8988T (cell line): Measurements from ENCODE around the gene C16orf87.
A peak's percentile ranks its signal among the peaks of the same experiment; 100 is the strongest.
"Not testable (repeated sequence)": the region's sequence is repeated elsewhere in the genome, so short reads cannot be mapped to it uniquely, and the experiment has no call there.

Experiments
- DNase-seq: peaks from one replicate; pipeline ENCODE4 v3.0.0; 2011

The C16orf87 gene, protein sequence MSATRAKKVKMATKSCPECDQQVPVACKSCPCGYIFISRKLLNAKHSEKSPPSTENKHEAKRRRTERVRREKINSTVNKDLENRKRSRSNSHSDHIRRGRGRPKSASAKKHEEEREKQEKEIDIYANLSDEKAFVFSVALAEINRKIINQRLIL

DNA sequence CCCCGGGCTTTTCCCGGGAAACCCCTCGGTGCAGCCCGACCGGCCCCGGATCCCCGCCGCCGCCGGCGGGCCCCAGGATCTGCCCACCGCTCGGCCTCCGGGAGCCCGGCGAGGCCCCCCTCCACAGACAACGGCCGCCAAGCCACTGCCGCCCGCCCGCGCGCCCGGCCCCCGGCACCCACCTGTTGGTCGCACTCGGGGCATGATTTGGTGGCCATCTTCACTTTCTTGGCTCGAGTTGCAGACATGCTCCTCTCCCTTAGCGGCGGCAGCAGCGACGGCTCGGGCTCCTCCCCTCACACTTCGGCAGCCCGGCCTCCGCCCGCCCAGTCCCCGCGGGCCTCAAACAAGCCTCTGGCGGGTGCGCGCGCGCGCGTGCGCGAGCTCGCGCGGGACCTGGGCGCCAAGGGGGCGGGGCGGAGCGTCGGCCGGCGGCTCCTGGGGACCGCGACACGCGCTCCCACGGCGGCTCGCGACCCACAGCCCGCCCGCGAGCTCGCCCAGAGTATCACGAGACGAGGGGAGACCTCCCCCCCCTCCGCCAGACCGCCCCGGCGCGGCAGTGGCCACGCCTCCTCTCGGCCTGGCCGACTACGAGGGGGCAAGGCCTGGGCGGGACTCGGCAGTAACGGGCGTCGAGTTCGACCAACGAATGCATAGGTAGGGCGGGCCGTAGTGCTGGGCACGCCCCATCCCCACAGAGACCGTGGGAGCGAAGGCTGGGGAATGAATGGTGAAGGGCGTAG lies at the start of gene C16orf87:
TSS of gene C16orf87 (minus strand) at position 279 of the 746 bp plus-strand sequence. CDS start at position 248, 31 bp downstream.
- peak; percentile 96 for DNase-seq

DNA sequence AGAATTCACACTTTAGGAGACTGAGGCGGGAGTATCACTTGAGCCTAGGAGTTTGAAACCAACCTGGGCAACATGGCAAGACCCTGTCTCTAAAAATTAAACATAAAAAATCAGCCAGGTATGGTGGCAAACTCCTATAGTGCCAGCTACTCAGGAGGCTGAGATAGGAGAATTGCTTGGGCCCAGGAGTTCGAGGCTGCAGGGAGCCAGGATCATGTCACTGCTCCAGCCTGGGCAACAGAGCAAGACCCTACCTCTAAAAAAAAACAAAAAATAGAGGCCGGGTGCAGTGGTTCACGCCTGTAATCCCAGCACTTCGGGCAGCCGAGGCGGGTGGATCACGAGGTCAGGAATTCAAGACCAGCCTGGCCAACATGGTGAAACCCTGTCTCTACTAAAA lies 44.3 kb upstream of the C16orf87 start:
- no peak for DNase-seq

DNA sequence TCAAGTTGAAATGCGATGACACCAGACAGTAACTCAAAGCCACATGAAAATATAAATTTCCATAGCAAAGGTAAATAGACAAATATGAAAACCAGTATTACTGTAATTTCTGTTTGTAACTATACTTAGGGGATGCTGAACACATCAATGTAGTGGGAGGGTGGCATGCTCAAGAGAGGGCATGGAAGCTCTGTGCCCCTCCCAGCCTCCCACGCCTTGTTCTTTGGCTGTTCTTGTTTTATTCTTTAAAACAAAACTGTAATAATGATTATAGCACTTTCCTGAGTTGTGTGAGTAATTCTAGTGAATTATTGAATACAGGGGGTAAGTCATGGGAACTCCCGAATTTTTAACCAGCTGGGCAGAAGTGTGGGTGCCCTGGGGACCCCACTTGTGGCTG lies 42.2 kb upstream of the C16orf87 start:
- no peak for DNase-seq

DNA sequence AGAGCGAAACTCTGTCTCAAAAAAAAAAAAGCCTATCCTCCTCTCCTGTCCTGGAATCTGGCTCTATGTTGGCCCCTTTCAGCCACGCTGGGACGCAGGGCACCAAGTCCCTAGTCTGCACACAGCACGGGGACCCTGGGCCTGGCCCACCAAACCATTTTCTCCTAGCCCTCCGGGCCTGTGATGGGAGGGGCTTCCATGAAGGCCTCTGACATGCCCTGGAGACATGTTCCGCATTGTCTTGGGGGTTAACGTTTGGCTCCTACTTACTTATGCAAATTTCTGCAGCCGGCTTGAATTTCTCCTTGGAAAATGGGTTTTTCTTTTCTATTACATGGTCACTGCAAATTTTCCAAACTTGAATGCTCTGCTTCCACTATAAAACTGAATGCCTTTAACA lies 40.6 kb upstream of the C16orf87 start:
- no peak for DNase-seq

DNA sequence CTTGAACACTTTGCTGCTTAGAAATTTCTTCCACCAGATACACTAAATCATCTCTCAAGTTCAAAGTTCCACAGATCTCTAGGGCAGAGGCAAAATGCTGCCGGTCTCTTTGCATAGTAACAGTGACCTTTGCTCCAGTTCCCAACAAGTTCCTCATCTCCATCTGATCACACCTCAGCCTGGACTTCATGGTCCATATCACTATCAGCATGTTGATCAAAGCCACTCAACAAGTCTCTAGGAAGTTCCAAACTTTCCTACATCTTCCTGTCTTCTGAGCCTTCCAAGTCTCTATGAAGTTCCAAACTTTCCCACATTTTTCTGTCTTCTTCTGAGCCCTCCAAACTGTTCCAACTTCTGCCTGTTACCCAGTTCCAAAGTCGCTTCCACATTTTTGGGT lies 37.9 kb upstream of the C16orf87 start:
- not testable (repeated sequence) for DNase-seq

DNA sequence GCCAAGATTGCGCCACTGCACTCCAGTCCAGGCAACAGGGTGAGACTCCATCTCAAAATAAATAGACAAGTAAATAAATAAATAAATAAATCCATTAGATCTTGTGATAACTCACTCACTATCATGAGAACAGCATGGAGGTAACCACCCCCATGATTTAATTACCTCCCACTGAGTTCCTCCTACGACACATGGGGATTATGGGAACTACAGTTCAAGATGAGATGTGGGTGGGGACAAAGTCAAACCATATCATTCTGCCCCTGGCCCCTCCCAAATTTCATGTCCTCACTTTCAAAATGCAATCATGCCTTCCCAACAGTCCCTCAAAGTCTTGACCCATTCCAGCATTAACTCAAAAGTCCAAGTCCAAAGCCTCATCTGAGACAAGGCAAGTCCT lies 36.5 kb upstream of the C16orf87 start:
- DNase-seq, result not testable (repeated sequence)

DNA sequence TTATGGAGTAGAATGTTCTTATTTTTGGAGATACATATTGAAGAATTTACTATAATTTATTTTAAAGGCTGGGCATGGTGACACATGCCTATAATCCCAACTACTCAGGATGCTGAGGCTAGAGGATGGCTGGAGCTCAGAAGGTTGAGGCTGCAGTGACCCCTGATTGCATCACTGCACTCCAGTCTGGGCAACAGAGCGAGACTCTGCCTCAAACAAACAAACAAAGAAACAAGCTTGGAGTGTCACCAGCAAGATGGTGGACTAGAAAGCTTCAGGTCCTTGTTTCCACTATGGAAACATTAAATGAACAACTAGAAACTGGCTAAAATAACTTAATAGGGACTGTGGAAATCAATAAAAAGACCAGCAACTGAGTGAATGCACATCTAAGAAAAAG lies 35.3 kb upstream of the C16orf87 start:
- no peak for DNase-seq

DNA sequence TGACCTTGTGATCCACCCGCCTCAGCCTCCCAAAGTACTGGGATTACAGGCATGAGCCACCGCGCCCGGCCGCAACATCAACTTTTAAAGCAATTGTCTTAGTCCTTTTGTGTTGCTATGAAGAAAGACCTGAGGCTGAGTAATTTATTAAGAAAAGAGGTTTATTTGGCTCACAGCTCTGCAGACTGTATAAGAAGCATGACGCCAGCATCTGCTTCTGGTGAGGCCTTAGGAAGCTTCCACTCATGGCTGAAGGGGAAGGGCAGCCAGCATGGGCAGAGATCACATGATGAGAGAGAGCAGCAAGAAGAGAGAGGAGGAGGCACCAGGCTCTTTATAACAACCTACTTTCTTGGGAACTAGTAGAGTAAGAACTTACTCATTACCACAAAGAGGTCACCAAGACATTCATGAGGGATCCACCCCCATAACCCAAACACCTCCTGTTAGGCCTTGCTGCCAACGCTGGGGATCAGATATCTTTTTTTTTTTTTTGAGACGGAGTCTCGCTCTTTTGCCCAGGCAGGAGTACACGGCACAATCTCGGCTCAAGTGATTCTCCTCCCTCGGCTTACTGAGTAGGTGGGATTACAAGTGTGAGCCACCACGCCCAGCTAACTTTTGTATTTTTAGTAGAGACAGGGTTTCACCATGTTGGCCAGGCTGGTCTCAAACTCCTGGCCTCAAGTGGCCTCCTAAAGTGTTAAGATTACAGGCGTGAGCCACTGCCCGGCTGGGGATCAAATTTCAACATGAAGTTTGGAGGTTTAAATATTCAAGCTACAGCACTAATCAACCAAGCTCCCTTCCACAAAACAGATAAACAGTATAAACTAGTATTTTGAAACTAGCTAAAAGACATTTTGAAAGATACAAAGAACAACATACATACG lies 31.8 kb upstream of the C16orf87 start:
- no peak for DNase-seq

DNA sequence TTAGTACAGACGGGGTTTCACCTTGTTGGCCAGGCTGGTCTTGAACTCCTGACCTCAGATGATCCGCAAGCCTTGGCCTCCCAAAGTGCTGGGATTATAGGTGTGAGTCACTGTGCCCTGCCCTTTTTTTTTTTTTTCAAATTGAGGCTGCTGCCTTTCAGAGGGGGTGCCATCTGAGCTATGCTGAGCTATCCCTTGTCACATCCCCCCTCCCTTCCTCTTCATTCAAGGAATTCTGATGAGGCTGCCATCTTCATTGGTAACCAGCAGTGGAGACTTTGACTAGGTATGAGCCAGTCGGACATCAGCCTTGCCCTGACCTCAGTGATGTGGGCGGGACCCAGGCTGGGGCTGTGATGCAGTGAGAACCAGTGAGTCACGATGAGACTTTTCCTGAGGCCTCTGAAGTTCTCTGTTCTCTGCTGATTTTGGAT lies 28.8 kb upstream of the C16orf87 start:
- DNase-seq, result peak; percentile 71

DNA sequence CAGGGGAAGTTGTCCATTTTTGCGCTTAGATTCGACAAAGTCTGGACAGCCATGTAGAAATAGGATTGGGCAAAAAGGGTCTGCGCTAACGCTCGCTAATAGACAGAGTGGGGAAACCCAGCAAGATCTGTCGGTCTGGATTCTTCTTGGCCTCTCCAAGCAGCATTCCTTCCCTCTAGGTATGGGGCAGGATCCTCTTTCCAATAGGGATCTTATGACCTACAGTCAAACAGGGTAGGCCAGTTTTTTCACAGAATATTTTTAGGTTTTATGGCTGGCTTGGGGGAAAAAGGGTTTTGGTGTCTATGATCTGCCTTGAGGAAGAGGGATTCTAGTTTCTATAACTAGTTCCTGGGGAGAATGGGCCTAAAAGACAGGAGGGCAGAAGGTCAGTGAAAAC lies 27.2 kb upstream of the C16orf87 start:
- no peak for DNase-seq

DNA sequence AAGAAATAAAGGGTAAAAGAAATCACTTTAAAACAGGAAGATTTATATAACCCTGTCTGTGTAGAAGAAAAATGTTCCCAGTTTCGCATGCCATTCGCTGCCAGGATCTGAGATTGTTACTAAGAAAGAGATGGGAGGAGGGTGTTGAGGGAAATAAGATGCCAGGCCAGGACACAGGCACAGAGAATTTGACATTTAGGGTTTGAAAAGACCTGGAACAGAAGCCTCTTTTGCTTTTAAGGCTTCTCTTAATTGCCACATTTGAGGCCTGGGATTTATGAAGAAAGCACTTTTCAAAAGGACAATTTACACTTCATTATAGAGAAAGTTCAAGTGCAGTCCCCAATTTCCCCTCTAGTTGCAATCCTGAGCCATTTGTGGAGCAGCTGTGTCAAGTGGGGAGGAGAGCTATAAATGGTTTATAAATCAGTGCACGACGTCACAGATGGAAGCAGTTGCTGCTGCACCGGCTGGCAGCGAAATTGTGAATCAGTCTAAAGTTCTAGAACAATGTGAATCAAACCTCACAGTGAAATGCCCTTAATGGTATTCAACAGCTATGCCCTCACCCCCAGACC lies 26.5 kb upstream of the C16orf87 start:
- DNase-seq, result peak; percentile 33

DNA sequence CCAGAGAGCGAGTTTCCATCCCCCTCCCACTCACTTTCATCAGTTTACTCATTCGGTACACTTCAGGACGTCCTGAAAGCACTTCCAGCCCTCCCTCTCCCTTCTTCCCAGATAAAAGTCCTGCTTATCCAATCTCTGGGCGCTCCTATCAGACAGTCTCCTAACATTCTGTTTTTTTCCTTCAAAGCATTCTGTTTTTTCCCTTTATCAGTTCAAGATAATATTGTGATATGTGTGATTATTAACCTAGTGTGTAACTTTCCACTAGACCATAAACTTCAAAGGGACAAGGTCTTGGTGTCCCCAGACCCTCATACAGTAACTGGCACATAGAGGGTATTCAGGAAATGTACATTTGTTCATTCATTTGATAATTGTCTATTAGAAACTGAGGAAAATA lies 24.4 kb upstream of the C16orf87 start:
- no peak for DNase-seq

DNA sequence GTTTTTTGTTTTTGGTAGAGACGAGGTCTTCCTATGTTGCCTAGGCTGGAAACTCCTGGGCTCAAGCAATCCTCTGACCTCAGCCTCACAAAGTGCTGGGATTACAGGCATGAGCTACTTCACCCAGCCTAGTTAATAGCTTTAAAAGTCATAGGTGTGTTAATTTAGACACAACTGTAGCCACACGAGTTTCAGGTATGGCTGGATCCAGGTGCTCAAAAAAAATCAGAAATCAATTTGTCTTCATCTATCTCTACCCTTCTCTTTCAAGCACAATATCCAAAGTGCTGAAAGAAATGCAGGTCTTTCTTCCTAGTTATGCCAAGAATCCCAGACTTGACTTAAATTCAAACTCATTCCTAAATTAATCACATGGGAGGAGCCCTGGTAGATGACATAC lies 23.9 kb upstream of the C16orf87 start:
- DNase-seq, result no peak

DNA sequence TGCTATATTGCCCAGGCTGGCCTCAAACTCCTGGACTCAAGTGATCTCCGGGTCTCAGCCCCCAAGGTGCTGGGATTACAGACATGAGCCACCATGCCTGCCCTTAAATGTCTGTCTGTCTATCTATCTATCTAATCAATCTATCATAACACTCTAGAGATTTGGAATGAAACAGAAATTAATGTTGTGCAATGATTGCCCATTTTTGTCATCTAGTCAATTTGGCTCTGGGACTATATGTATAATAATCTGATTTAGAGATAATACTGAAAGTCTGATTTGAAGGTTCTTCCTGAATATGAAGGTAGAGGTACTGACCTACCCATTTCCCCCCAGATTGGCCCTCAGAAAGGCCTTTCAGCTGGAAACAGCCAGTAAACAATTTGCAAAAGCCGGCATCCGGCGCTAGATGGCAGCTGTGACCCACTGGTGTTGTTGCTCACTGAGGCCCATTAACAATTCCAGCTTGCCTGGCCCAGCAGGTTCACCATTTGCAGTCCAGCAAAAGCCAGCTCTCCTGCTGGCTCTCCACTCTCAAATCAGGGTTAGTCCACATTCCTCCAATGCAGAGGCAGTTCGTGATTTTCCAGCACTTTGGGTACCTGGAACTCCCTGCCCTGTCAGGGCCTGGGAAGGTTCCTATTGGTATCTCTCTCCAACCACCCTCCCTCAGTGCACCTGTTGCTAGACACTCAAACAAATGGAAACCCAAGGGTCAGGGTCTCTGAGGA lies 22.9 kb upstream of the C16orf87 start:
- DNase-seq, result peak; percentile 82

DNA sequence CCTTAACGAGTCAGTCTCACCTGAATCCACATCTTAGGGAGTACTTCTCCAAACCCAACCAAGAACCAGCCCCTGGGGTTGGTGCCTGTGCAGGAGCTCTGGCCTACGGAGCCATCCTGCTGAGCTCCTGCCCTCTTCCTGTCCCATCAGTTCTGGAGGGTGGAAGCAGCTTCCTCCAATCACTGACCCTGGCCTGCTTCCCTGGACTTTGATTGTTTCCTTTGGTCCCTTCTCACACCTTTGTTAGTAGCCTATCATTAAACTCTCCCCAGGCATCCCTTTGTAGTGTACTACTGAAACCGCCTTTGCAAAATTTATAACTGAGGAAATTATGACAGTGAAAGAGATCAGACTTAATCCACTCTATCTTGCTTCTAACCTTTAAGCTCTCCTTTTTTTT lies 21.1 kb upstream of the C16orf87 start:
- DNase-seq, result no peak

DNA sequence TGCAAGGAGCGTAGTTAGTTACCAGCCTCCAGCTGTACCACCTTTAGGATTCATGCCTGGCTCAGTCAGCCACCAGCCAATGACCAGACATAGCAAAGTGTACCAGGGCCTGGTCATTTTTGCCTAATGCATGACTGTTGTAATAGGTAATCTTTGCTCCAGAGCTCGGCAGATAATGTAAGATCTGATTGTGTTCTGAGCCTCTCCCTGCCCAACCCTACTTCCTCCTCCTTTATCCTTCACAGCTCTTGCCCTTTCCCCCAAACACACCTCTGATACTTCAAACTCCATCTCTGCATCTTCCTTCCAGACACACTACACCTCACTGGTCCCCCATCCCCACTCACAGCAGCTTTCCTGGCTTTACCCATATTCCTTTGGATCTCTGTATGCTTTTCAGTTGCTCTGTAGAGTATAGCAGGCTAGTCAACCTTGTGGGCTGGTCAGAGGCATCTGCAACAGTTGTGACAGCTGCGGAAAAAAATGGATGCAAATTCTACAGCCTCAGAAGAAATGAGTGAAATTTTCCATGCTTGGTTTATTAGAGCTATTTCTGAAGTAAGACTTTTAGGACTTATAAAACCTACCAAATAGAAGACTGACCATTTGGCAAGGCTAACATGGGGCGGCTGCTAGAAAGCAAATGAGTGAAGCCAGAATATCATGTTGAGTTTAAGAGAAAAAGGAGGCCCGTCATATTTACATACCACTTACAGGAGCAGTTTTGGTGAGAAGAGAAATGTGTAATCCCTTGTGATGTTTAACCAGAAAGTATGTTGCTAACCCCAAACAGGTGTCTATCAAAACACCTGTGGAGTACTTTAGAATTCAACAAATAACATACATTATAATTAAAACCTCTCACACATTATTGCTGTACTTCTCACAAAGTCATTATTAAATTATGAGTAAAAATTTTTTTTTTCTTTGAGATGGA lies 19.9 kb upstream of the C16orf87 start:
- no peak for DNase-seq

DNA sequence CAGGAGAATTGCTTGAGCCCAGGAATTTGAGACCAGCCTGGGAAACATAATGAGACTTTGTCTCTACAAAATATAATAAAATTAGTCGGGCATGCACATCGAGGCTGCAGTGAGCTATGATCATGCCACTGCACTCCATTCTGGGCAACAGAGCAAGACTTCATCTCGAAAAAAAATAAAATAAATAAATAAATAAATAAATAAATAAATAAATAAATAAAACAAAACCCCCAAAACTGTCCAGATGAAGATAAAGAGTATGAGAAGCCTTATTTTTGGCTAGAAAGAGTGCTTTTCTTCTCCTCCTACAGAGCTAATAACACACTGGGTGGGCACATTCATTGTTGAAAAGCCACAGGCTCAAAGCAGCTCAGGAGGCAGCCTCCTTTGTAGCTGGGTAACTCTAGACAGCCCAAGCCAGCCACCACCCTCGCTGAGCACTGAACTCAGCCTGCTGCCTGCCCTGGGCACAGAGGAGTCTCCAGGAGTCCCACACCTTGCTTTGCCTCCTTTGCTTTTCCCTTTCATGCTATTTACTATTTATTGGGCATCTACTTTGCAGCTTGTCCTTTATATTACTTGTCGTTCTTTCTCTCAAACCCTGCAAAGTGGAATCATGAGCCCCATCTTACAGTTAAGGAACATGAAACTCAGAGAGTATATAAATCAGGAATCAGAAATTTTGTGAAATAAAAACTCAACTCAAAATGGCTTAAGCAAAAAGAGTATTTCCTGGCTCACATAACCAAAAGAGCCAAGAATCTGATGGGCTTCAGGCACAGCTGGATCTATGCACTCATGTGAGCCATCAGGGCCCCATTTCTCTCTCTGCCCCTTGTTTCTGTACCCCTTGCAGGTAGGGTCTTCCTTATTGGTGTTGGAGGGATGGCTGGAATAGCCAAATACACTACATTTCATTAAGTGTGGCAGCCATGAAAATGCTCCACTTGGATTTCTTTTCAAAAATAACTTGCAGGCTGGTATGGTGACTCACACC lies 18.1 kb upstream of the C16orf87 start:
- no peak for DNase-seq

DNA sequence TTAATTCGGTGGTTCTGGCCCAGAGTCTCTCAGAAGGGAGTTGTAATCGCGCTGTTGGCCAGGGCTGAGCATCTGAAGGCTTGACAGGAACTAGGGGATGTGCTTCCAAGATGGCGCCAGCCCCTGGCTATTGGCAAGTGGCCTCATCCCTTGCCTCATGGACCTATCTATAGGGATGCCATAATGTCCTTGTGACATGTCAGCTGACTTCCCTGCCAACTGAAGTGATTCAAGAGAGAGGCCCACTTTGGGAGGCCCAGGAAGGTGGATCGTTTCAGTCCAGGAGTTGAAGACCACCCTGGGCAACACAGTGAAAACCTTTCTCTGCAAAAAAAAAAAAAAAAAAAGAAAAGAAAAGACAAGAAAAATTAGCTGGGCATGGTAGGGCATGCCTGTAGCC lies 15.0 kb upstream of the C16orf87 start:
- DNase-seq, result no peak

DNA sequence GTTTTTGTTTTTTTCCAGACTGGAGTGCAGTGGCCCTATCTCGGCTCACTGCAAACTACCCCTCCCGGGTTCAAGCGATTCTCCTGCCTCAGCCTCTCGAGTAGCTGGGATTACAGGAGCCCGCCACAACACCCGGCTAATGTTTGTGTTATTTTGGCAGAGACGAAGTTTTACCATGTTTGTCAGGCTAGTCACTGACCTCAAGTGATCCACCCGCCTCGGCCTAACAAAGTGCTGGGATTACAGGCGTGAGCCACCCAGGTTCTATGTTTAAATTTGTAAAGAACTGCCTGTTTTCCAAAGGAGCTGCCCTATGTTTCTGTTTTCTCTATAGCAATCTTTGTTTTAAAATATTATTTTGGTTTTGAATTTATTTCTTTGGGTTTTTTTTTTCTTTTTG lies 13.8 kb upstream of the C16orf87 start:
- no peak for DNase-seq
